Measurements from ENCODE around the gene SHROOM4. TPM values are rescaled to one million over a fixed set of nuclear protein-coding genes. Genes with fewer than 3 reads are reported as not detected.

Gene SHROOM4
- total and polyA plus RNA-seq, 2 experiments from 2014 or later: 1.9 to 8.5 TPM

DNA sequence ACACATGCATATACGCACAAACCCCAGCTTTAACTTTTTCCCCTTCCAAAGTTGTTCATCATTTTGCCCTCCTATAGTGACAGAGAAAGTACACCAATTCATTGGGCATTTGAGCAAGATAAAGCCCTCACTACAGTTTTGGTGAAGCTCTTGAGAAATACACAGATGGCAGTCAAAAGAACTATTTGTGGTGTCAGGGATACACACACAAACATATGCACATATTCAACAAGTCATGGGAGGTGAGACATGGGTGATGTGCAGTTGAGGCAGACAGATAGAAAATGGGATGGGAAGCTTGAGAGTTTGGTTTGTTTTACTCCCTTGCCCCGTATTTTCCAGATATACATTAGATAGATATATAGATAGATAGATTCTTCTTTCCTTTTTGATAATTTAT lies 11.8 kb upstream of the SHROOM4 start:
- H3K4me2 ChIP-seq: no peak overlapping the region
- H3K4me1 Mint-ChIP-seq: peaks cover 4% of the 10 kb centered on the region; the same call in 1 of the 3 replicates
- no peaks in the 10 kb centered on the region for H3K27me3 ChIP-seq (ENCODE audit: insufficient read depth)
- no peaks in the 10 kb centered on the region for H4K20me1 ChIP-seq (replicated peaks; ENCODE audit: insufficient read depth)
- no peak overlapping the region for H3K27ac ChIP-seq (ENCODE audit: low read depth)
- DNase-seq (ENCODE audit: low spot score) (no peak), ATAC-seq (no peak)
- H3K27ac Mint-ChIP-seq: no peak overlapping the region
- no peaks in the 10 kb centered on the region for H3K4me1 ChIP-seq (ENCODE audit: insufficient read depth)
- H2AFZ ChIP-seq: no peak overlapping the region
- no peaks in the 10 kb centered on the region for H3F3A ChIP-seq (replicated peaks; ENCODE audit: low read depth)
- no peaks in the 10 kb centered on the region for H3K9me3 Mint-ChIP-seq
- TF ChIP-seq, protein P1, sequence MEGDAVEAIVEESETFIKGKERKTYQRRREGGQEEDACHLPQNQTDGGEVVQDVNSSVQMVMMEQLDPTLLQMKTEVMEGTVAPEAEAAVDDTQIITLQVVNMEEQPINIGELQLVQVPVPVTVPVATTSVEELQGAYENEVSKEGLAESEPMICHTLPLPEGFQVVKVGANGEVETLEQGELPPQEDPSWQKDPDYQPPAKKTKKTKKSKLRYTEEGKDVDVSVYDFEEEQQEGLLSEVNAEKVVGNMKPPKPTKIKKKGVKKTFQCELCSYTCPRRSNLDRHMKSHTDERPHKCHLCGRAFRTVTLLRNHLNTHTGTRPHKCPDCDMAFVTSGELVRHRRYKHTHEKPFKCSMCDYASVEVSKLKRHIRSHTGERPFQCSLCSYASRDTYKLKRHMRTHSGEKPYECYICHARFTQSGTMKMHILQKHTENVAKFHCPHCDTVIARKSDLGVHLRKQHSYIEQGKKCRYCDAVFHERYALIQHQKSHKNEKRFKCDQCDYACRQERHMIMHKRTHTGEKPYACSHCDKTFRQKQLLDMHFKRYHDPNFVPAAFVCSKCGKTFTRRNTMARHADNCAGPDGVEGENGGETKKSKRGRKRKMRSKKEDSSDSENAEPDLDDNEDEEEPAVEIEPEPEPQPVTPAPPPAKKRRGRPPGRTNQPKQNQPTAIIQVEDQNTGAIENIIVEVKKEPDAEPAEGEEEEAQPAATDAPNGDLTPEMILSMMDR (conservative IDR thresholded peaks at IDR 0.05; ENCODE audit: low read depth in 2 of 2): no peak
- no peak for TF ChIP-seq NANOG (IDR thresholded peaks at IDR 0.05; ENCODE audit: borderline replicate concordance)
- TF ChIP-seq, protein P2, sequence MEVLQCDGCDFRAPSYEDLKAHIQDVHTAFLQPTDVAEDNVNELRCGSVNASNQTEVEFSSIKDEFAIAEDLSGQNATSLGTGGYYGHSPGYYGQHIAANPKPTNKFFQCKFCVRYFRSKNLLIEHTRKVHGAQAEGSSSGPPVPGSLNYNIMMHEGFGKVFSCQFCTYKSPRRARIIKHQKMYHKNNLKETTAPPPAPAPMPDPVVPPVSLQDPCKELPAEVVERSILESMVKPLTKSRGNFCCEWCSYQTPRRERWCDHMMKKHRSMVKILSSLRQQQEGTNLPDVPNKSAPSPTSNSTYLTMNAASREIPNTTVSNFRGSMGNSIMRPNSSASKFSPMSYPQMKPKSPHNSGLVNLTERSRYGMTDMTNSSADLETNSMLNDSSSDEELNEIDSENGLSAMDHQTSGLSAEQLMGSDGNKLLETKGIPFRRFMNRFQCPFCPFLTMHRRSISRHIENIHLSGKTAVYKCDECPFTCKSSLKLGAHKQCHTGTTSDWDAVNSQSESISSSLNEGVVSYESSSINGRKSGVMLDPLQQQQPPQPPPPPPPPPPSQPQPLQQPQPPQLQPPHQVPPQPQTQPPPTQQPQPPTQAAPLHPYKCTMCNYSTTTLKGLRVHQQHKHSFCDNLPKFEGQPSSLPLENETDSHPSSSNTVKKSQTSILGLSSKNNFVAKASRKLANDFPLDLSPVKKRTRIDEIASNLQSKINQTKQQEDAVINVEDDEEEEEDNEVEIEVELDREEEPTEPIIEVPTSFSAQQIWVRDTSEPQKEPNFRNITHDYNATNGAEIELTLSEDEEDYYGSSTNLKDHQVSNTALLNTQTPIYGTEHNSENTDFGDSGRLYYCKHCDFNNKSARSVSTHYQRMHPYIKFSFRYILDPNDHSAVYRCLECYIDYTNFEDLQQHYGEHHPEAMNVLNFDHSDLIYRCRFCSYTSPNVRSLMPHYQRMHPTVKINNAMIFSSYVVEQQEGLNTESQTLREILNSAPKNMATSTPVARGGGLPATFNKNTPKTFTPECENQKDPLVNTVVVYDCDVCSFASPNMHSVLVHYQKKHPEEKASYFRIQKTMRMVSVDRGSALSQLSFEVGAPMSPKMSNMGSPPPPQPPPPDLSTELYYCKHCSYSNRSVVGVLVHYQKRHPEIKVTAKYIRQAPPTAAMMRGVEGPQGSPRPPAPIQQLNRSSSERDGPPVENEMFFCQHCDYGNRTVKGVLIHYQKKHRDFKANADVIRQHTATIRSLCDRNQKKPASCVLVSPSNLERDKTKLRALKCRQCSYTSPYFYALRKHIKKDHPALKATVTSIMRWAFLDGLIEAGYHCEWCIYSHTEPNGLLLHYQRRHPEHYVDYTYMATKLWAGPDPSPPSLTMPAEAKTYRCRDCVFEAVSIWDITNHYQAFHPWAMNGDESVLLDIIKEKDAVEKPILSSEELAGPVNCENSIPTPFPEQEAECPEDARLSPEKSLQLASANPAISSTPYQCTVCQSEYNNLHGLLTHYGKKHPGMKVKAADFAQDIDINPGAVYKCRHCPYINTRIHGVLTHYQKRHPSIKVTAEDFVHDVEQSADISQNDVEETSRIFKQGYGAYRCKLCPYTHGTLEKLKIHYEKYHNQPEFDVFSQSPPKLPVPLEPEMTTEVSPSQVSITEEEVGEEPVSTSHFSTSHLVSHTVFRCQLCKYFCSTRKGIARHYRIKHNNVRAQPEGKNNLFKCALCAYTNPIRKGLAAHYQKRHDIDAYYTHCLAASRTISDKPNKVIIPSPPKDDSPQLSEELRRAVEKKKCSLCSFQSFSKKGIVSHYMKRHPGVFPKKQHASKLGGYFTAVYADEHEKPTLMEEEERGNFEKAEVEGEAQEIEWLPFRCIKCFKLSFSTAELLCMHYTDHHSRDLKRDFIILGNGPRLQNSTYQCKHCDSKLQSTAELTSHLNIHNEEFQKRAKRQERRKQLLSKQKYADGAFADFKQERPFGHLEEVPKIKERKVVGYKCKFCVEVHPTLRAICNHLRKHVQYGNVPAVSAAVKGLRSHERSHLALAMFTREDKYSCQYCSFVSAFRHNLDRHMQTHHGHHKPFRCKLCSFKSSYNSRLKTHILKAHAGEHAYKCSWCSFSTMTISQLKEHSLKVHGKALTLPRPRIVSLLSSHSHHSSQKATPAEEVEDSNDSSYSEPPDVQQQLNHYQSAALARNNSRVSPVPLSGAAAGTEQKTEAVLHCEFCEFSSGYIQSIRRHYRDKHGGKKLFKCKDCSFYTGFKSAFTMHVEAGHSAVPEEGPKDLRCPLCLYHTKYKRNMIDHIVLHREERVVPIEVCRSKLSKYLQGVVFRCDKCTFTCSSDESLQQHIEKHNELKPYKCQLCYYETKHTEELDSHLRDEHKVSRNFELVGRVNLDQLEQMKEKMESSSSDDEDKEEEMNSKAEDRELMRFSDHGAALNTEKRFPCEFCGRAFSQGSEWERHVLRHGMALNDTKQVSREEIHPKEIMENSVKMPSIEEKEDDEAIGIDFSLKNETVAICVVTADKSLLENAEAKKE (CRISPR knock-in tag; IDR thresholded peaks at IDR 0.05): no peak
- no peak for TF ChIP-seq ZNF331 (CRISPR knock-in tag; IDR thresholded peaks at IDR 0.05; ENCODE audit: low read depth)
- no peak for TF ChIP-seq EZH2phosphoT487 (IDR thresholded peaks at IDR 0.05; ENCODE audit: unreplicated experiment)
- no peak for TF ChIP-seq JUNB (IDR thresholded peaks at IDR 0.05; ENCODE audit: unreplicated experiment)
- no peak for TF ChIP-seq STAT1 (IDR thresholded peaks at IDR 0.05; ENCODE audit: unreplicated experiment)
- H3K9me2 ChIP-seq (ENCODE audit: insufficient read depth): no peaks in the 10 kb centered on the region
- no peak overlapping the region for H3K4me3 Mint-ChIP-seq
- no peak overlapping the region for H3K4me3 ChIP-seq
- no peaks in the 10 kb centered on the region for H3K36me3 ChIP-seq (ENCODE audit: insufficient read depth)
- H3K27me3 Mint-ChIP-seq (ENCODE audit: insufficient read depth, low read depth, poor library complexity): peaks cover 2% of the 10 kb centered on the region
- no peaks in the 10 kb centered on the region for H3K79me2 ChIP-seq (replicated peaks; ENCODE audit: insufficient read depth)
- no peaks in the 10 kb centered on the region for H3K36me3 Mint-ChIP-seq (ENCODE audit: low read depth)
